Trophoblast cell (in vitro differentiated cells and primary cell): ENCODE measurements around the gene DHH.

Experiments
- DNase-seq, 2 donors: peaks; one replicate each; pipeline ENCODE4 v3.0.0-alpha.2; 2016
- H2AFZ ChIP-seq: 2 replicates; pipeline ENCODE4 v1.6.1; 2013; ENCODE audit warnings: low read length, moderate library complexity, mild to moderate bottlenecking; ENCODE audit not compliant: insufficient read depth, poor library complexity
- H2AK5ac ChIP-seq: 2 replicates; pipeline ENCODE4 v1.6.1; 2013; ENCODE audit warnings: mild to moderate bottlenecking, low read length
- H2BK120ac ChIP-seq: 2 replicates; pipeline ENCODE4 v1.6.1; 2013; ENCODE audit warnings: low read length, mild to moderate bottlenecking, moderate library complexity; ENCODE audit not compliant: insufficient read depth, poor library complexity
- H2BK12ac ChIP-seq: 2 replicates; pipeline ENCODE4 v1.6.1; 2013; ENCODE audit warnings: mild to moderate bottlenecking, low read length, moderate library complexity
- H2BK5ac ChIP-seq: 2 replicates; pipeline ENCODE4 v1.6.1; 2013; ENCODE audit warnings: low read length, low read depth, moderate library complexity, mild to moderate bottlenecking; ENCODE audit not compliant: poor library complexity
- H3K14ac ChIP-seq: 2 replicates; pipeline ENCODE4 v1.6.1; 2013; ENCODE audit warnings: mild to moderate bottlenecking, low read length
- H3K18ac ChIP-seq: 2 replicates; pipeline ENCODE4 v1.6.1; 2013; ENCODE audit warnings: mild to moderate bottlenecking, low read length
- H3K23ac ChIP-seq: 2 replicates; pipeline ENCODE4 v1.6.1; 2013; ENCODE audit warnings: low read length
- H3K27ac ChIP-seq: 2 replicates; pipeline ENCODE4 v1.5.1; 2013; ENCODE audit warnings: low read depth, mild to moderate bottlenecking, inconsistent platforms, low read length, moderate library complexity
- H3K27me3 ChIP-seq: 2 replicates; pipeline ENCODE4 v1.6.1; 2013; ENCODE audit warnings: inconsistent platforms, mild to moderate bottlenecking, low read length, moderate library complexity; ENCODE audit not compliant: insufficient read depth
- H3K36me3 ChIP-seq, 2 experiments: 1 replicate in 1 of 2; 2 replicates in 1 of 2; pipeline ENCODE4 v1.6.1; 2013; ENCODE audit warnings: low read length in 2 of 2, mild to moderate bottlenecking in 2 of 2, moderate library complexity in 1 of 2; ENCODE audit not compliant: insufficient read depth in 2 of 2, control insufficient read depth in 1 of 2
- H3K4ac ChIP-seq: 2 replicates; pipeline ENCODE4 v1.6.1; 2013; ENCODE audit warnings: low read depth, mild to moderate bottlenecking, low read length, moderate library complexity
- H3K4me1 ChIP-seq, 2 experiments: 1 replicate in 1 of 2; 2 replicates in 1 of 2; pipeline ENCODE4 v1.6.1; 2013; ENCODE audit warnings: low read length in 2 of 2, mild to moderate bottlenecking in 2 of 2, moderate library complexity in 1 of 2; ENCODE audit not compliant: insufficient read depth in 2 of 2, control insufficient read depth in 1 of 2
- H3K4me2 ChIP-seq: 2 replicates; pipeline ENCODE4 v1.6.1; 2013; ENCODE audit warnings: inconsistent platforms, mild to moderate bottlenecking, low read length, moderate library complexity
- H3K4me3 ChIP-seq: 2 replicates; pipeline ENCODE4 v1.5.1; 2013; ENCODE audit warnings: mild to moderate bottlenecking, low read depth, low read length, inconsistent platforms
- H3K79me1 ChIP-seq: one replicate; pipeline ENCODE4 v1.6.1; 2013; ENCODE audit warnings: low read length
- H3K79me2 ChIP-seq: 2 replicates; pipeline ENCODE4 v1.6.1; 2013; ENCODE audit warnings: low read length, mild to moderate bottlenecking; ENCODE audit not compliant: control insufficient read depth, insufficient read depth, poor library complexity
- H3K9ac ChIP-seq: 2 replicates; pipeline ENCODE4 v1.6.1; 2013; ENCODE audit warnings: mild to moderate bottlenecking, low read length
- H3K9me3 ChIP-seq: 2 replicates; pipeline ENCODE4 v1.6.1; 2013; ENCODE audit warnings: low read depth, mild to moderate bottlenecking, control low read depth, inconsistent platforms, low read length; ENCODE audit not compliant: insufficient read depth
- H4K12ac ChIP-seq: 2 replicates; pipeline ENCODE4 v1.6.1; 2013; ENCODE audit warnings: low read depth, mild to moderate bottlenecking, low read length, moderate library complexity
- H4K8ac ChIP-seq: 2 replicates; pipeline ENCODE4 v1.6.1; 2013; ENCODE audit warnings: low read depth, mild to moderate bottlenecking, low read length, moderate library complexity
- H4K91ac ChIP-seq: one replicate; pipeline ENCODE4 v1.6.1; 2013; ENCODE audit warnings: low read depth, mild to moderate bottlenecking, low read length, moderate library complexity
- WGBS: extraction: QIAGEN DNeasy Blood & Tissue Kit; methylation state at CpG from one replicate; pipeline ENCODE4 v1.1.7; 2013; ENCODE audit warnings: missing lambda C conversion rate; ENCODE audit not compliant: insufficient read length, insufficient coverage; ENCODE audit errors: extremely low coverage; 5-methylcytosine and 5-hydroxymethylcytosine counted together

Gene DHH

GRCh38 chr12:49092816-49093406 is 1.7 kb downstream of the DHH start:
- no CpG with 5 or more reads among the region's 4 CpGs for WGBS
- H3K27me3 ChIP-seq = peaks cover 70% of the 10 kb centered on the region
- no peak overlapping the region for H2AFZ ChIP-seq
- no peak overlapping the region for H3K14ac ChIP-seq
- DNase-seq = peak; percentile 47 to 54
- peaks cover 12 to 17% of the 10 kb centered on the region in 2 experiments for H3K36me3 ChIP-seq
- H2AK5ac ChIP-seq = no peak overlapping the region
- no peak overlapping the region for H4K12ac ChIP-seq
- no peak overlapping the region for H3K9ac ChIP-seq
- H2BK12ac ChIP-seq = no peak overlapping the region
- H2BK5ac ChIP-seq = no peak overlapping the region
- no peak overlapping the region for H4K91ac ChIP-seq
- no peak overlapping the region for H3K18ac ChIP-seq
- H2BK120ac ChIP-seq = no peak overlapping the region
- no peak overlapping the region for H4K8ac ChIP-seq
- no peak overlapping the region for H3K4me3 ChIP-seq
- no peaks in the 10 kb centered on the region for H3K79me2 ChIP-seq
- H3K4me2 ChIP-seq = no peak overlapping the region
- no peak overlapping the region for H3K23ac ChIP-seq
- peaks cover 6% of the 10 kb centered on the region for H3K9me3 ChIP-seq
- no peaks in the 10 kb centered on the region for H3K79me1 ChIP-seq
- H3K27ac ChIP-seq = no peak overlapping the region
- peaks cover 12 to 29% of the 10 kb centered on the region in 2 experiments for H3K4me1 ChIP-seq
- H3K4ac ChIP-seq = no peak overlapping the region

GRCh38 chr12:49092086-49092815 is 2.4 kb downstream of the DHH start:
- no peak overlapping the region for H2AFZ ChIP-seq
- H3K27me3 ChIP-seq = peaks cover 70% of the 10 kb centered on the region
- no peak overlapping the region for H3K9ac ChIP-seq
- no peaks in the 10 kb centered on the region for H3K79me2 ChIP-seq
- H3K18ac ChIP-seq = no peak overlapping the region
- no peak overlapping the region for H3K23ac ChIP-seq
- H3K4me1 ChIP-seq = peaks cover 12 to 29% of the 10 kb centered on the region in 2 experiments
- no peak overlapping the region for H4K8ac ChIP-seq
- H3K27ac ChIP-seq = no peak overlapping the region
- H3K4me2 ChIP-seq = peak overlapping the region; percentile 5
- no peak overlapping the region for H2AK5ac ChIP-seq
- no peak overlapping the region for H2BK120ac ChIP-seq
- H2BK5ac ChIP-seq = no peak overlapping the region
- H3K4me3 ChIP-seq = no peak overlapping the region
- no peak for DNase-seq
- no peaks in the 10 kb centered on the region for H3K79me1 ChIP-seq
- no peak overlapping the region for H2BK12ac ChIP-seq
- H3K9me3 ChIP-seq = peaks cover 6% of the 10 kb centered on the region
- H3K36me3 ChIP-seq = peaks cover 5 to 10% of the 10 kb centered on the region in 2 experiments
- WGBS = no CpG with 5 or more reads among the region's 32 CpGs
- H3K4ac ChIP-seq = no peak overlapping the region
- no peak overlapping the region for H3K14ac ChIP-seq
- no peak overlapping the region for H4K91ac ChIP-seq
- H4K12ac ChIP-seq = no peak overlapping the region

GRCh38 chr12:49091836-49092085 is 2.8 kb downstream of the DHH start:
- no peak overlapping the region for H3K4ac ChIP-seq
- H4K12ac ChIP-seq = no peak overlapping the region

GRCh38 chr12:49091056-49091835 is 3.4 kb downstream of the DHH start:
- Histone ChIP-seq H3K4ac (no peak overlapping the region), H3K14ac (no peak overlapping the region), H3K9ac (no peak overlapping the region), H3K4me1 (peaks cover 12 to 29% of the 10 kb centered on the region in 2 experiments), H3K36me3 (peaks cover 0 to 2% of the 10 kb centered on the region in 2 experiments), H2BK120ac (no peak overlapping the region), H4K8ac (no peak overlapping the region), H4K12ac (no peak overlapping the region), H2AK5ac (no peak overlapping the region), H3K79me1 (no peaks in the 10 kb centered on the region), H3K4me3 (no peak overlapping the region), H3K23ac (no peak overlapping the region), H3K27me3 (peaks cover 70% of the 10 kb centered on the region), H2BK5ac (no peak overlapping the region), H3K27ac (no peak overlapping the region), H2BK12ac (no peak overlapping the region), H3K18ac (no peak overlapping the region), H4K91ac (no peak overlapping the region), H3K79me2 (no peaks in the 10 kb centered on the region), H2AFZ (no peak overlapping the region), H3K4me2 (no peak overlapping the region), H3K9me3 (peaks cover 6% of the 10 kb centered on the region)
- no peak for DNase-seq
- WGBS = no CpG with 5 or more reads among the region's 41 CpGs

More at GRCh38 chr12:49091836-49092085, 2.8 kb downstream of the DHH start:
- no peak overlapping the region for H3K23ac ChIP-seq
- DNase-seq = peak in 1 of 2 donors; percentile 32
- H4K91ac ChIP-seq = no peak overlapping the region
- H3K79me2 ChIP-seq = no peaks in the 10 kb centered on the region
- H2AK5ac ChIP-seq = no peak overlapping the region
- H3K14ac ChIP-seq = no peak overlapping the region
- no CpG with 5 or more reads among the region's 14 CpGs for WGBS
- no peak overlapping the region for H2BK5ac ChIP-seq
- H3K4me1 ChIP-seq = peaks cover 12 to 29% of the 10 kb centered on the region in 2 experiments
- no peak overlapping the region for H3K27ac ChIP-seq
- peak overlapping the region; percentile 31 for H3K4me2 ChIP-seq
- no peak overlapping the region for H2AFZ ChIP-seq
- no peak overlapping the region for H3K9ac ChIP-seq
- peaks cover under 1 to 6% of the 10 kb centered on the region in 2 experiments for H3K36me3 ChIP-seq
- H3K27me3 ChIP-seq = peaks cover 70% of the 10 kb centered on the region
- peaks cover 6% of the 10 kb centered on the region for H3K9me3 ChIP-seq
- no peaks in the 10 kb centered on the region for H3K79me1 ChIP-seq
- no peak overlapping the region for H2BK12ac ChIP-seq
- H4K8ac ChIP-seq = no peak overlapping the region
- no peak overlapping the region for H2BK120ac ChIP-seq
- no peak overlapping the region for H3K4me3 ChIP-seq
- no peak overlapping the region for H3K18ac ChIP-seq
